IMR-90 (cell line): ENCODE measurements around the gene OSBPL1A. TPM values are rescaled to one million over a fixed set of nuclear protein-coding genes. Genes with fewer than 3 reads are reported as not detected.

Source experiments
- ATAC-seq: fragments of 200-7000 bp; cut with Tn5 transposase; 2 replicates; pipeline ENCODE4 v1.9.1; 2020; ENCODE audit warnings: low read depth, mild to moderate bottlenecking, moderate library complexity
- BruUV-seq: library from RNA; stranded (reverse); fragments of 400-500 nt; replicated peaks from 2 replicates; lab custom pipeline; 2021; lab: Mats Ljungman, UMichigan
- CTCF ChIA-PET: fragments of 300-600 bp; formaldehyde crosslinking; extraction: SDS; loops from one replicate; lab custom pipeline; 2021; ENCODE audit warnings: antibody characterized with exemption; lab: Yijun Ruan, JAX
- POLR2A ChIA-PET: fragments of 300-600 bp; sonication (Branson Sonifier 250); formaldehyde crosslinking; loops from one replicate; lab custom pipeline; 2022; ENCODE audit warnings: antibody characterized with exemption; ENCODE audit not compliant: unreplicated experiment; lab: Charles Lee
- DNase-seq: peaks from one replicate; pipeline ENCODE4 v3.0.0; 2013
- H2AFZ ChIP-seq: replicated peaks from 2 replicates; pipeline ENCODE3; 2013; ENCODE audit warnings: low read length, mild to moderate bottlenecking; ENCODE audit not compliant: poor library complexity
- H2AK5ac ChIP-seq: 2 replicates; pipeline ENCODE4 v1.6.1; 2013; ENCODE audit warnings: low read depth, low read length, inconsistent platforms
- H2AK9ac ChIP-seq: replicated peaks from 2 replicates; pipeline ENCODE3; 2013; ENCODE audit warnings: mild to moderate bottlenecking, low read depth, low read length, moderate library complexity; ENCODE audit not compliant: poor library complexity
- H2BK120ac ChIP-seq: 2 replicates; pipeline ENCODE4 v1.6.1; 2013; ENCODE audit warnings: low read depth, low read length, inconsistent platforms
- H2BK15ac ChIP-seq: 3 replicates; pipeline ENCODE4 v1.6.1; 2013; ENCODE audit warnings: low read depth, low read length, inconsistent platforms
- H2BK20ac ChIP-seq: 2 replicates; pipeline ENCODE4 v1.6.1; 2013; ENCODE audit warnings: low read depth, mild to moderate bottlenecking, inconsistent platforms, low read length, moderate library complexity
- H2BK5ac ChIP-seq: 2 replicates; pipeline ENCODE4 v1.6.1; 2013; ENCODE audit warnings: mild to moderate bottlenecking, low read depth, low read length, inconsistent platforms; ENCODE audit not compliant: poor library complexity, severe bottlenecking
- H3K14ac ChIP-seq: replicated peaks from 2 replicates; pipeline ENCODE4 v1.6.1; 2013; ENCODE audit warnings: low read depth, low read length, inconsistent platforms
- H3K18ac ChIP-seq: 2 replicates; pipeline ENCODE4 v1.6.1; 2013; ENCODE audit warnings: low read depth, low read length, control low read depth
- H3K23ac ChIP-seq: 2 replicates; pipeline ENCODE4 v1.6.1; 2013; ENCODE audit warnings: low read depth, low read length, inconsistent platforms
- H3K27ac ChIP-seq: 2 replicates; pipeline ENCODE4 v1.5.1; 2013; ENCODE audit warnings: mild to moderate bottlenecking, control low read depth, low read length; ENCODE audit not compliant: insufficient read depth
- H3K27me3 ChIP-seq: 2 replicates; pipeline ENCODE4 v1.6.1; 2013; ENCODE audit warnings: low read length; ENCODE audit not compliant: control insufficient read depth, insufficient read depth
- H3K36me3 ChIP-seq: 2 replicates; pipeline ENCODE4 v1.6.1; 2013; ENCODE audit warnings: low read length, mixed read lengths; ENCODE audit not compliant: control insufficient read depth, insufficient read depth
- H3K4ac ChIP-seq: 2 replicates; pipeline ENCODE4 v1.6.1; 2013; ENCODE audit warnings: low read depth, low read length, inconsistent platforms
- H3K4me1 ChIP-seq: 2 replicates; pipeline ENCODE4 v1.6.1; 2013; ENCODE audit warnings: low read length, mixed read lengths; ENCODE audit not compliant: control insufficient read depth, insufficient read depth
- H3K4me2 ChIP-seq: 2 replicates; pipeline ENCODE4 v1.6.1; 2013; ENCODE audit warnings: low read depth, mild to moderate bottlenecking, control low read depth, low read length, moderate library complexity
- H3K4me3 ChIP-seq: 2 replicates; pipeline ENCODE4 v1.5.1; 2013; ENCODE audit warnings: low read depth, mild to moderate bottlenecking, control low read depth, low read length, moderate library complexity; ENCODE audit not compliant: insufficient read depth
- H3K56ac ChIP-seq: 2 replicates; pipeline ENCODE4 v1.6.1; 2013; ENCODE audit warnings: low read length, inconsistent platforms; ENCODE audit not compliant: insufficient read depth; ENCODE audit errors: extremely low read depth
- H3K79me1 ChIP-seq, 2 experiments: 2 replicates each; pipeline ENCODE4 v1.6.1; 2013; ENCODE audit warnings: low read length in 2 of 2, inconsistent platforms in 1 of 2, low read depth in 1 of 2
- H3K9ac ChIP-seq: 2 replicates; pipeline ENCODE4 v1.6.1; 2013; ENCODE audit warnings: low read depth, low read length, control low read depth
- H3K9me1 ChIP-seq: 2 replicates; pipeline ENCODE4 v1.6.1; 2013; ENCODE audit warnings: low read length, inconsistent platforms; ENCODE audit not compliant: insufficient read depth
- H3K9me3 ChIP-seq: 2 replicates; pipeline ENCODE4 v1.6.1; 2013; ENCODE audit warnings: low read length; ENCODE audit not compliant: control insufficient read depth, insufficient read depth
- H4K20me1 ChIP-seq: 2 replicates; pipeline ENCODE4 v1.6.1; 2013; ENCODE audit warnings: low read length, inconsistent platforms; ENCODE audit not compliant: insufficient read depth
- H4K5ac ChIP-seq: 2 replicates; pipeline ENCODE4 v1.6.1; 2013; ENCODE audit warnings: mild to moderate bottlenecking, low read depth, low read length, control low read depth
- H4K8ac ChIP-seq, 2 experiments: 2 replicates each; pipeline ENCODE4 v1.6.1; 2013; ENCODE audit warnings: low read depth in 2 of 2, low read length in 2 of 2, control low read depth in 1 of 2, inconsistent platforms in 1 of 2
- H4K91ac ChIP-seq: 2 replicates; pipeline ENCODE4 v1.6.1; 2013; ENCODE audit warnings: low read depth, low read length, inconsistent platforms; ENCODE audit not compliant: insufficient read depth
- CTCF ChIP-seq: conservative IDR thresholded peaks from 2 replicates; pipeline ENCODE4 v1.5.1; 2012; ENCODE audit warnings: mild to moderate bottlenecking, low read depth, low read length, improper control_type of control experiment
- FOS ChIP-seq: fragments of 150-350 bp; IDR thresholded peaks from 2 replicates; pipeline ENCODE4 v1.6.1; 2016; ENCODE audit warnings: low read depth, low read length
- MAZ ChIP-seq: IDR thresholded peaks from 2 replicates; pipeline ENCODE4 v1.6.1; 2012; ENCODE audit warnings: low read depth, mild to moderate bottlenecking, low read length, improper control_type of control experiment, moderate library complexity, borderline replicate concordance
- RCOR1 ChIP-seq: IDR thresholded peaks from 2 replicates; pipeline ENCODE4 v1.6.1; 2012; ENCODE audit warnings: mild to moderate bottlenecking, low read length, improper control_type of control experiment; ENCODE audit not compliant: insufficient replicate concordance
- SMC3 ChIP-seq: fragments of 150-350 bp; IDR thresholded peaks from 2 replicates; pipeline ENCODE4 v1.6.1; 2016; ENCODE audit warnings: low read depth, mild to moderate bottlenecking, antibody characterized with exemption, low read length, moderate library complexity
- WGBS, 2 experiments: methylation state at CpG; one replicate each; pipeline versions ENCODE4 v1.1.5 to v1.1.7; 2013; ENCODE audit warnings: missing lambda C conversion rate in 2 of 2; ENCODE audit not compliant: insufficient read length in 1 of 2; ENCODE audit errors: extremely low coverage in 2 of 2; 5-methylcytosine and 5-hydroxymethylcytosine counted together
- dilution Hi-C: fragments of 300-500 bp; cut with HindIII; formaldehyde crosslinking; loops from one replicate; pipeline ENCODE4 v1.14.3; 2018; ENCODE audit warnings: low sequenced_read_pairs; ENCODE audit not compliant: unreplicated experiment
- in situ Hi-C: fragments of 300-500 bp; cut with MboI; formaldehyde crosslinking; loops from 3 replicates; pipeline ENCODE4 v1.14.3; 2019; ENCODE audit warnings: low sequenced_read_pairs, inconsistent platforms, mixed read lengths
- intact Hi-C: fragments of 100-400 bp; cut with micrococcal nuclease; formaldehyde crosslinking; loops from 2 replicates; pipeline ENCODE4 v1.10.0; 2022
- polyA plus RNA-seq, 3 experiments: library from polyadenylated mRNA; depleted of rRNA; stranded (reverse); fragments of >200 nt; gene quantifications; 2 replicates each; pipeline ENCODE4 v1.2.3, GENCODE V29; 2012; ENCODE audit warnings: low replicate concordance in 1 of 3
- total RNA-seq: library from RNA; depleted of rRNA; stranded (reverse); fragments of >200 nt; gene quantifications from 2 replicates; pipeline ENCODE4 v1.2.3, GENCODE V29; 2012

Gene OSBPL1A
- total and polyA plus RNA-seq, 2 of the 4 experiments (the other 2 are of a cell fraction): 29.4 to 70.4 TPM

- Histone ChIP-seq H3K9me3 (no peaks in the 10 kb centered on the region), H3K4me3 (peak overlapping the region; percentile 92), H3K18ac (peak overlapping the region; percentile 69; the same call in 1 of the 2 replicates), H3K36me3 (no peaks in the 10 kb centered on the region), H3K27ac (peak overlapping the region; percentile 59), H4K5ac (no peak overlapping the region; the same call in 1 of the 2 replicates), H2BK15ac (peak overlapping the region; percentile 12; the same call in 1 of the 3 replicates), H2BK120ac (peak overlapping the region; percentile 28; the same call in 1 of the 2 replicates), H3K79me1 (peaks cover 11 to 21% of the 10 kb centered on the region in 2 experiments; a peak in 3 of 4 replicates), H3K4ac (peak overlapping the region; percentile 21), H2AK9ac (peak overlapping the region; percentile 7), H3K14ac (no peak overlapping the region; the same call in 1 of the 2 replicates), H3K4me2 (peak overlapping the region; percentile 97), H4K8ac (peak overlapping the region; percentile 7 to 63; a peak in 2 of 4 replicates), H4K20me1 (peaks cover 9% of the 10 kb centered on the region; the same call in 1 of the 2 replicates), H2AK5ac (no peak overlapping the region), H3K9ac (peak overlapping the region; percentile 55), H3K56ac (peak overlapping the region; percentile 13; the same call in 1 of the 2 replicates), H3K23ac (peak overlapping the region; percentile 74; the same call in 1 of the 2 replicates), H2BK20ac (no peak overlapping the region), H2BK5ac (peak overlapping the region; percentile 89), H3K4me1 (peaks cover 8% of the 10 kb centered on the region; the same call in 1 of the 2 replicates), H3K27me3 (no peaks in the 10 kb centered on the region), H3K9me1 (peaks cover 7% of the 10 kb centered on the region), H4K91ac (peak overlapping the region; percentile 25; the same call in 1 of the 2 replicates), H2AFZ (peak overlapping the region; percentile 95)
- TF ChIP-seq SMC3: no peak
- TF ChIP-seq RCOR1: no peak
- TF ChIP-seq FOS: no peak
- no peak for TF ChIP-seq CTCF
- no peak for TF ChIP-seq MAZ
- BruUV-seq: no TSS peak
- CTCF ChIA-PET: no interaction called here
- in situ Hi-C loops: no loop called here
- peak; percentile 72 for DNase-seq
- dilution Hi-C loops: no loop called here
- ATAC-seq: no peak
- intact Hi-C loops: loop anchor here (5.0 kb wide), 1 partner anchor 50 kb away; no protein-coding TSS in a partner anchor
- POLR2A ChIA-PET: no interaction called here
- no CpG with 5 or more reads among the region's 9 CpGs for WGBS, 2 experiments
Measured at GRCh38 chr18:24272229-24272525, 125.4 kb downstream of the OSBPL1A start.
